GM12872 (cell line): Measurements from ENCODE around the gene MACF1.

Source experiments
- TF ChIP-seq, protein P1 (sequence below): IDR thresholded peaks from 3 replicates; pipeline ENCODE4 v1.5.1; 2011; ENCODE audit warnings: low read depth, mild to moderate bottlenecking, low read length, moderate library complexity; ENCODE audit not compliant: insufficient read depth

Gene MACF1

DNA sequence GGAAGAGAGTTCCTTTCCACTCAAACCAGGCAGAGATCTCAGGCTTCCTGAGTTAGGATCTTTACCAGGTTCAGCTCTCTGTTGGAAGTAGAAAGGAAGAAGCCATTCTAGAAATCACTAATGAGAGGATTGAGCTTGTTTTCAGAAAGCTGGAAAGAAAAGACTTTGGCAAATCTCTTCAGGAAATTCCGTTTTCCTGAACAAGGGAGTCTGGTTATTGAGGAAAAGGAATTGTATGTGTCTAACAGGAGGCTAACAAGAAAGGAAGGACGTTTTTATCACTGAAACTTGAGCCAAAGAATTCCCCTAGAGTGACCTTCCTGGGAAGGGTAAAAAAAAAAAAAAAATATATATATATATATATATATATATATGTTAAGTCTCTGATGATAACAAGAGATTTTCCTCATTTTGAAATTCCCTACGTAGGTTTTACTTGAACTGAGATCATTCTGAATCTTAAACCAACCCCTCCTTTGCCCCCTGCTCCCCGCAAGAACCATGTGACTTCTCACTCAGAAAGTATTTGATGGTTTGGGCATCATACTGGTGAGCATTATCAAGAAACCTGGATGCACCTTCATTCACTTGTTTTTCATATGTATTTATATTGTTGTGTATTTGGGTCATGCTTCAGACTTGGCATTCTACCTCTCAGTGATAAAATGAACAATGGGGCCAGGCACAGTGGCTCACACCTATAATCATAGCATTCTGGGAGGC, 188.5 kb downstream of the MACF1 start:
- TF ChIP-seq, protein P1, sequence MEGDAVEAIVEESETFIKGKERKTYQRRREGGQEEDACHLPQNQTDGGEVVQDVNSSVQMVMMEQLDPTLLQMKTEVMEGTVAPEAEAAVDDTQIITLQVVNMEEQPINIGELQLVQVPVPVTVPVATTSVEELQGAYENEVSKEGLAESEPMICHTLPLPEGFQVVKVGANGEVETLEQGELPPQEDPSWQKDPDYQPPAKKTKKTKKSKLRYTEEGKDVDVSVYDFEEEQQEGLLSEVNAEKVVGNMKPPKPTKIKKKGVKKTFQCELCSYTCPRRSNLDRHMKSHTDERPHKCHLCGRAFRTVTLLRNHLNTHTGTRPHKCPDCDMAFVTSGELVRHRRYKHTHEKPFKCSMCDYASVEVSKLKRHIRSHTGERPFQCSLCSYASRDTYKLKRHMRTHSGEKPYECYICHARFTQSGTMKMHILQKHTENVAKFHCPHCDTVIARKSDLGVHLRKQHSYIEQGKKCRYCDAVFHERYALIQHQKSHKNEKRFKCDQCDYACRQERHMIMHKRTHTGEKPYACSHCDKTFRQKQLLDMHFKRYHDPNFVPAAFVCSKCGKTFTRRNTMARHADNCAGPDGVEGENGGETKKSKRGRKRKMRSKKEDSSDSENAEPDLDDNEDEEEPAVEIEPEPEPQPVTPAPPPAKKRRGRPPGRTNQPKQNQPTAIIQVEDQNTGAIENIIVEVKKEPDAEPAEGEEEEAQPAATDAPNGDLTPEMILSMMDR, result no peak

DNA sequence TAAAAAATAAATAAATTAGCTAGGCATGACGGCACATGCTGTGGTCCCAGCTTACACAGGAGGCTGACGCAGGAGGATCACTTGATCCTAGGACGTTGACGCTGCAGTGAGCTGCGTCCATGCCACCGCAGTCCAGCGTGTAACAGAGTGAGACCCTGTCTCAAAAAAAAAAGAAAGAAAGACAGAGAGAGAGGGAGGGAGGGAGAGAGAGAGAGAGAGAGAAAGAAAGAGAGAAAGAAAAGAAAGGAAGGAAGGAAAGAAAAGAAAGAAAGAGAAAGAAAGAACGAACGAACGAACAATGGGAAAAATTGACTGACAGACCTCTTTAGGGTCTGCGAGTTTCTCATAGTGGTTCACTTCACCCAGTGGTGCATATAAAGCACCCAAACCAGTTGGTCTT, 189.2 kb downstream of the MACF1 start:
- TF ChIP-seq, protein P1, result no peak

DNA sequence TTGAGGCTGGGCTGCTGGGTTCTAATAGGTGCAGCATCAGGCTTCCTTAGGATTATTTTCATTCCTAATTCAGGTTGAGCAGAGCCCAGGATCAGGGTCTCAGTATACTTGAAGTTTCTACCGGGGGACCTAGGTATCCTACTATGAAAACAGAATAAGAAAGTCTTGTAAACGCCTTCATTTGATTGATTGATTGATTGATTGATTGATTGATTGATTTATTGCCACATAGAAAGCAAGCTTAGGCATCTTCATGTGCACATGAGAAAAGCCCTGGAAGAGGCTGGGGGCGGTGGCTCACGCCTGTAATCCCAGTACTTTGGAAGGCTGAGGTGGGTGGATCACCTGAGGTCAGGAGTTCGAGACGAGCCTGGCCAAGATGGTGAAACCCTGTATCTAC, 189.6 kb downstream of the MACF1 start:
- TF ChIP-seq, protein P1, result no peak

DNA sequence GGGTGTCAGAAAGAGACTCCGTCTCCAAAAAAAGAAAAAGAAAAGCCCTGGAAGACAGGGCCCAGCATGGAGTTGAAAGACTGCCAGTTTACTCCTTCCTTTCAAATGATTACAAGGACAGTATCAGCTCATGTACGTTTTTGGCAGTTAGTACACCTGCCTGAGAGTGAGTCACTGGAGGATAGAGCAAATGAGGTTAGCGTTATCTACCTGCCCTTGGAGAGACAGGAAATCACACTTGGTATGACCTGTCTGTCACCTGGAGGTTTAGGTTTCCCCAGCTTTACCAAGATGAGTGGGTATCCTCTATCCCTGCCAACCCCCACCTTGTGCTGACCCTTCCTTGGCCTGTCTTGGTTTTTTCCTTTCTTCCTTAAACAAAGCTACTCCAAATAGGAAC, 190.1 kb downstream of the MACF1 start:
- TF ChIP-seq, protein P1, result no peak

DNA sequence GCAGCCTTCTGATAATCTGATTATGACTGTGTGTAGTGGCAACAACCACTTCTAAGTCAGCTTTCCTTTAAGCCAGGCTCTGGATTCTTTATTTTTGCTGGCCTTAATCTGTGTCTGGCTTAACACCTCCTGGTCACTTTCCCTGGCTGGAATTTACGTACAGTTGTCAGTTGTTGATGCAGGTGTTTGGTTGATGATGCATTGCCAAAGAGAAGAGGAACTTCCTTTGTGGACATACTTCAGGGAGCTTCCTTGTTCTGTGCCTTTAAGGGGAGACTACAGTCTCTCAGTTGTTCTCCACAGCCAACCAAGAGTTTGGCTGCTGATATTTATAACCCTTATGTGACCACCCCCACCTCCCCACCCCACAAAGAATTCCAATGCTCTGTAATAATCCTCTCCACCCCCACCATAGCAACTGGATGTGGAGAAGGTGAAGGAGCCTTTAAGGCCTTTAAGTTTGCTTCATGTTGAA, 190.9 kb downstream of the MACF1 start:
- TF ChIP-seq, protein P1, result no peak

DNA sequence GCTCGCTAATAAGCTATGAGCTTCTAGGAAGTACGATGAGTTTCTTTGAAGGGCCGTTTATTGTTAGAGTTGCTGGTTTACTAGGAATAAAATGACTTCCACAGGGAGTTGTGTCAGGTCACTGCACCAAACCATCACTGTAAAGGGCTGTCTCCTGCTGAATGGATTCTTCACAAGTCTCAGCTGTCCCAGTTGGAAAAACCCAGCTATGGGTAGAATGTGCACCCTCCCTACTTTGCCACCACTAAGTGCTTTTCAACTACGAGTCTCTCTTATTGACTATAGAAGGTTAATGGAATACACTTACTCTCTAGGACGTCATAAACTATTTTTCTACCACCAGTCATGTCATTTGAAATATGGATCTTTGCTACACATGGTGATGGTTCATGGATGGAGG, 192.2 kb downstream of the MACF1 start:
- TF ChIP-seq, protein P1, result no peak

DNA sequence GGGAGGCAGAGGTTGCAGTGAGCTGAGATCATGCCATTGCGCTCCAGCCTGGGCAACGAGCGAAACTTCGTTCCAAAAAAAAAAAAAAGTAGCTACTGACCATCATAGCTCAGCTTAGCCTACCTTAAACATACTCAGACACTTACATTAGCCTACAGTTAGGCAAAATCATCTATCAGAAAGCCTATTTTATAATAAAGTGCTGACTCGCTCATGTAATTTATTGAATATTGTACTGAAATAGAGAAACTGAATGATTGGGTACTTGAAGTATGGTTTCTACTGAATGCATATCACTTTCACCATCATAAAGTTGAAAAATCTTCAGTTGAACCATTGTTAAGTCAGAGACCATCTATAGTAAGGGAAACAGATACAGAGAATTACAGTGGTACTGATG, 193.0 kb downstream of the MACF1 start:
- TF ChIP-seq, protein P1, result no peak
